SW480 (cell line): ENCODE results near the gene POLE.

Experiments used
- DNase-seq: peaks from one replicate; pipeline ENCODE4 v3.0.0-alpha.2; 2016; ENCODE audit warnings: low spot score

Gene POLE

GRCh38 chr12:132657004-132657727 lies 30.0 kb downstream of the POLE start:
- no peak for DNase-seq

GRCh38 chr12:132653567-132654290 lies 33.4 kb downstream of the POLE start:
- no peak for DNase-seq

- DNase-seq = no peak
Observed at GRCh38 chr12:132651444-132652100, 35.6 kb downstream of the POLE start.

GRCh38 chr12:132649226-132649945 lies 37.8 kb downstream of the POLE start:
- no peak for DNase-seq

DNA sequence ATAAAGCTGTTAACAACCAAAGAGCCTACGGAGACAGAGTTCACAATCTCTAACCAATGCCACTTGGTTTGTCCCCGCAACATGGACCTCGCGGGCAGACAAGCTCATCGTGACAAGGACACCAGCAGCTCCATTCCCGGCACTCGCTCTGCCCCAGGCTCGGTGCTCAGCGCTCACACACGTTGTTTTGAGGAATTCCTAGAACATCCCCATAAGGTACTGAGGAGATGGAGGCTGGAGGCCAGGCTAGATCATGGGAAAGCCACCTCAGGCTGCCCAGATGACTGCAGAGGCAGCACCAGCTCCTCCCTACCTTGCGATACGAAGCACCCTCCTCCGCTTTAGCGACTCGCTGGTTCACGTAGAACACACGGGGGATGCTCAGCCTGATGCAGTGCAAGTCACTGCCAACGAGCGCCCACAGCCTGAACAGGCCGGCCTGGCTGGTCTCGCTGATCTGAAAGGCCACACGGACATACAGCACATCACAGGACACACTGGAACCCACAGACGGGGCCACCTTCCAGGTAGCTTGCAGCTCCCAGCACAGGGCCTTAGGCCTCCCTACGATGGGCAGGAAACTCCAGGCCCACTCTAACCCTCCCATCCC lies 38.4 kb downstream of the POLE start:
- no peak for DNase-seq

GRCh38 chr12:132647858-132648257 lies 39.3 kb downstream of the POLE start:
- DNase-seq = no peak

DNA sequence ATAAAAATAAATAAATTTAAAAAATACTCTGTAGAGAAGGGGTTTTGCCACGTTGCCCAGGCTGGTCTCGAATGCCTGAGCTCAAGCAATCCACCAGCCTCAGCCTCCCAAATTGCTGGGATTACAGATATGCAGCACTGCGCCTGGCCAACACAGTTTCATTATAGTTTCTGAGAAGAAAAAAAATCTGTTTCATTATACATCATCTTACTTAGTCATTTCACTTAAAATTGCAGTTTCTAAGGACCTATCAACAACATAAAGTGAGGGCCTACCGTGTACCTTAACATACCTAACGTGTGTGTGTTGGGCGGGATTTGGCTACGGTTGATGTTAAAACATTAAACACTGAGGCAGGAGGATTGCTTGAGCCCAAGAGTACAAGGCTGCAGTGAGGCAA lies 40.3 kb downstream of the POLE start:
- DNase-seq = no peak

DNA sequence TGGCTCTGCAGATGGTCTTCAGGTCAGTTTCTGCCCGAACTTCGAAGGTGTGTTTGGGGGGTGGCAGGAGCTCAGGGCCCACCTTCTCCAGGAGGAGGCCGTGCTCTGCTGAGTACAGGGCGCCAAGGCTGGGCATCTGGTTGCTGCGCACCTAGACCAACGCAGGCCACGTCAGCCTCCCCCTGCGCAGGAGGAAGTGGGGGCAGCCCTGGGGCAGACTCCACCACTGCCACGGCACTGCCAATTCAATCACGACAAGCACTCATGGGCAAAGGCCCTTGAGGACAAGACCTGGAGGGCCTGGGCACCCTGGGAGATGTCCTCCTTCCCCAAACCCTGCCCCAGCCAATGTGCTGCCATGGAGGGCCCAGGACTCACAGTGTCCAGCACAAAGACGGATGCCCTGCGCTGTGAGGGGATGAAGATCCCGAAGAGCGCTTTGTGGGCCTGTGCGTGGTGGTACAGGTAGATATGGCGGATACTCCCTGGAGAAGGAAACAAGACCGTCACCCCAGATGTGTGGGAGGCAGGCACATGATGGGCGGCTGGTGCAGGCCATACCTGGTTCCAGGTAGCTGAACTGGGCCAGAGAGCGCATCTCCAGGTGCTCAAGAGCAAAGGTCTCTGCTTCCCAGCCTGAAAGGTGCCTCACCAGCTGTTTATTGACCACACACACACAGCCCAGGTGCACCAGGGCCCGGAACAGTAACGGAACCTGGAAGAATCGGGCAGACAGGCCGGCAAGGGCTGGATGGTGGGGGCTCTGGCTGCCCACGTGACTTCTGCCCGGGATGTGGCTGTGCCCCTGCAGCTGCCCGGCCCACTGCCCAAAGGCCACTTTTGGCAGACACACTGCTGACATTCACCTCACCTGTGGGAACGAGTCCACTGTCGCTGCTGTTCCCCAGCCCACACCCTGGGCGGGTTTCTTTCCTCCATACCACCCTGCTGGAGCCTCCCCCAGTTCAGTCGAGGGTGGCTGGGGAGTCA lies 44.0 kb downstream of the POLE start:
- DNase-seq = no peak

- DNase-seq = no peak
Observed at GRCh38 chr12:132641811-132642650, 45.1 kb downstream of the POLE start.

- no peak for DNase-seq
Observed at GRCh38 chr12:132640936-132641335, 46.2 kb downstream of the POLE start.

DNA sequence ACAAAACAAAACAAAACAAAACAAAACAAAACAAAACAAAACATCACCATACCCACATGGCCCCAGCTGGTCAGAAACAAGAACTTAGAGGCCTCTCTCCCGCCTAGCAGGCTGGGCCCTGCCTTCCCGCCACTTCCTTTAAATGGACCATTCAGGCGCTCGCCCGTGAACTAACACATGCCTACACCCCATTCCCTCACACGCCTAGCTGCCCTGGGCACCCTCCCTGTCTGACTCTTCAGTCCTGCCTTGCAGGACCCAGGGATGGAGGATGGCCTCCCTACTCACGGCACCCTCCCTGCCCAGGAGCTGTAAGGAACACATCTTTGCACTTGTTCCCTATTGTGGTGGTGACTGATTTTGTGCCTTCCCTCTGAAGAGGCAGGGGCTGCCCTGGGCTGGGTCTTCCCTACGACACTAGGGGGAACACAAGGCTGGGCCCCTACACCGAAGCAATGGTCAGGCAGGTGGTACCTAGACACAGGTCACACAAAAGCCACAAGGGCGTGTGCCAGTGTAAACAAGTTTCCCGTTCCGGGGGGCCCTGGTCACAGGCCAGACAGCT lies 47.1 kb downstream of the POLE start:
- no peak for DNase-seq

GRCh38 chr12:132638541-132639408 lies 48.4 kb downstream of the POLE start:
- peak; percentile 34 for DNase-seq

GRCh38 chr12:132637811-132638210 lies 49.3 kb downstream of the POLE start:
- no peak for DNase-seq

- DNase-seq = no peak
Observed at GRCh38 chr12:132635076-132635955, 51.8 kb downstream of the POLE start.

DNA sequence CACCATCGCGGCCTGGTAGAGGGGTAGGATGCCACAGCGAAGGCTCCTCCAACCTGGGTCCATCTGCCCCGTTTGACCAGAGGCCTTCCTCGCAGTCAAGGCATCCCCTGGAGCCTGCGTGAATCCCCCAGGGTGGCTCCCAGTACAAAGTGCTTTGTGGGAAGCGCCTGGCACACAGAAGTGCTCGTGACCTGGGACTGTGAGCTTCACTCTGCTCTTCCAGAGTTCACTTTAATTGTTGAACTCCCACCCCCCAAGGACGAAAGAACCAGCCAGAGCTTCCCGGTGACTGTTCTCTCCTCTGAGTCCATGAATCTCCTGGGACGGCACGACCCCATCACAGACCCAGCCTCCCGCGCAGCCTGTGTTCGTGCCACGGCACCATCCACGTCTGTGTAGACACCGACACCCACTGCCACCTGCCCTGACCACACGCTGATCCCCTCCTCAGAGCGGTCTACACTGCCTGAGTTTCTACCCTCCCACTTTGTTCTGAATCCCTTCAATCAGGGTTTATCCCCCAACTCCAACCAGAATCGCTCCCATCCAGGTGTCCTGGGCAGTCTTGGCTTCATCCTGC lies 52.6 kb downstream of the POLE start:
- no peak for DNase-seq

DNA sequence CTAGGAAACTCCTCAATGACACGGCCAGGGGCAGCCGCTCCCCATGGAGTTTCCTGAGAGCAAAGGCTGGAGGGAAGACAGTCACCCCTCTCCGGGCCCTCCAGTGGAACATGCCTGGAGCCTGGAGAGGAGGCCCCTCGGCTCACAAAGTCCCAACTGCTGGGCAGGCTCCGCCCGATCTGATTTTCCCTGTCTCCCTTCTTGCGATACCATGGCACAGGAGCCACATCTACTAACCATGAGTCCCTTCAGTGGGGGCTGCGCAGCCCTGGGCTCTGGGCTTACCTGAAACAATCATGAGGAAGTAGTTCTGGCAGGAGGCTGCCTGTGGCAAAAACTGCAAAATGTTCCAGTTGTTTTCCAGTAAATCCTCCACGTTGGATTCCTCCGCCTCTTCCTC lies 53.2 kb downstream of the POLE start:
- no peak for DNase-seq

GRCh38 chr12:132633398-132633797 lies 53.7 kb downstream of the POLE start:
- no peak for DNase-seq
